Panc1 (cell line): ENCODE data around the gene SMC3. TPM values are rescaled to one million over a fixed set of nuclear protein-coding genes. Genes with fewer than 3 reads are reported as not detected.

Experiments
- ATAC-seq: fragments of 200-7000 bp; cut with Tn5 transposase; 2 replicates; pipeline ENCODE4 v1.9.1; 2020; ENCODE audit warnings: mild to moderate bottlenecking, moderate library complexity
- BruUV-seq: library from RNA; stranded (reverse); fragments of 400-500 nt; replicated peaks from 2 replicates; lab custom pipeline; 2021; lab: Mats Ljungman, UMichigan
- CTCF ChIA-PET: fragments of 300-600 bp; sonication (Branson Sonifier 250); formaldehyde crosslinking; loops from one replicate; lab custom pipeline; 2022; ENCODE audit warnings: antibody characterized with exemption; lab: Charles Lee
- POLR2A ChIA-PET: fragments of 300-600 bp; sonication (Branson Sonifier 250); formaldehyde crosslinking; loops from one replicate; lab custom pipeline; 2022; ENCODE audit warnings: antibody characterized with exemption; lab: Charles Lee
- DNase-seq: peaks from one replicate; pipeline ENCODE4 v3.0.0-alpha.2; 2010; ENCODE audit warnings: low read depth, low spot score
- H3K27ac ChIP-seq: 2 replicates; pipeline ENCODE4 v1.5.1; 2011; ENCODE audit warnings: mild to moderate bottlenecking, low read length, inconsistent platforms
- H3K27me3 ChIP-seq: fragments of 200-500 bp; sonication (Bioruptor generic); 2 replicates; pipeline ENCODE4 v1.6.0; 2014; ENCODE audit warnings: low read length, inconsistent platforms; ENCODE audit not compliant: control insufficient read depth, insufficient read depth
- H3K36me3 ChIP-seq: fragments of 200-500 bp; sonication (Bioruptor generic); 2 replicates; pipeline ENCODE4 v1.5.1; 2014; ENCODE audit warnings: inconsistent platforms, mild to moderate bottlenecking, low read length, moderate library complexity; ENCODE audit not compliant: control insufficient read depth, insufficient read depth
- H3K4me1 ChIP-seq: 2 replicates; pipeline ENCODE4 v1.5.1; 2011; ENCODE audit warnings: inconsistent platforms, mild to moderate bottlenecking, low read length, moderate library complexity; ENCODE audit not compliant: control insufficient read depth, insufficient read depth
- H3K4me3 ChIP-seq, 2 experiments: 2 replicates each; pipeline ENCODE4 v1.5.1; 2011 to 2012; ENCODE audit warnings: low read depth in 2 of 2, low read length in 2 of 2, mild to moderate bottlenecking in 2 of 2, inconsistent platforms in 1 of 2, moderate library complexity in 1 of 2
- H3K9me3 ChIP-seq: fragments of 200-500 bp; sonication (Bioruptor generic); 2 replicates; pipeline ENCODE4 v1.5.1; 2014; ENCODE audit warnings: low read depth, mild to moderate bottlenecking, inconsistent platforms, low read length, moderate library complexity; ENCODE audit not compliant: control insufficient read depth, insufficient read depth
- CTCF ChIP-seq: fragments of 450-650 bp; IDR thresholded peaks from 2 replicates; pipeline ENCODE4 v1.5.1; 2017; ENCODE audit warnings: mild to moderate bottlenecking
- POLR2AphosphoS5 ChIP-seq: IDR thresholded peaks from 2 replicates; pipeline ENCODE4 v1.6.1; 2012; ENCODE audit warnings: mild to moderate bottlenecking, low read depth, low read length, moderate library complexity
- REST ChIP-seq, 2 experiments: IDR thresholded peaks; 2 replicates each; pipeline ENCODE4 v1.6.1; 2011 to 2012; ENCODE audit warnings: low read depth in 2 of 2, control low read depth in 1 of 2, low read length in 1 of 2, mild to moderate bottlenecking in 1 of 2, moderate library complexity in 1 of 2; ENCODE audit not compliant: insufficient read depth in 1 of 2
- SIN3A ChIP-seq: IDR thresholded peaks from 2 replicates; pipeline ENCODE4 v1.6.1; 2012; ENCODE audit warnings: low read depth, mild to moderate bottlenecking, low read length, moderate library complexity, borderline replicate concordance; ENCODE audit not compliant: insufficient read depth
- TCF7L2 ChIP-seq: IDR thresholded peaks from 2 replicates; pipeline ENCODE4 v1.6.1; 2011; ENCODE audit warnings: mild to moderate bottlenecking, low read depth, low read length, inconsistent platforms
- in situ Hi-C: cut with HindIII; loops from 2 replicates; pipeline ENCODE4 v1.10.0; 2016; ENCODE audit warnings: low sequenced_read_pairs, low pct_unique_long_range_greater_than_20kb
- intact Hi-C: fragments of 100-400 bp; cut with micrococcal nuclease; formaldehyde crosslinking; loops from one replicate; pipeline ENCODE4 v1.10.0; 2022; ENCODE audit not compliant: unreplicated experiment
- total RNA-seq: library from RNA; stranded (reverse); gene quantifications from one replicate; pipeline ENCODE4 v1.2.1, GENCODE V29; 2021; ENCODE audit not compliant: unreplicated experiment

The SMC3 gene
- total RNA-seq, 1 experiment from 2014 or later, result 71.2 TPM

- H3K9me3 ChIP-seq, result no peaks in the 10 kb centered on the region
- in situ Hi-C loops, result no loop called here
- intact Hi-C loops, result loop anchor here (10.0 kb wide), 1 partner anchor 117 kb away; no protein-coding TSS in a partner anchor
- no peak overlapping the region for H3K4me3 ChIP-seq
- no TSS peak for BruUV-seq
- no peak overlapping the region for H3K27ac ChIP-seq
- no peaks in the 10 kb centered on the region; the same call in 1 of the 2 replicates for H3K27me3 ChIP-seq
- ChIA-PET POLR2A (no interaction called here), CTCF (no interaction called here)
- DNase-seq, result no peak
- H3K36me3 ChIP-seq, result no peaks in the 10 kb centered on the region
- TF ChIP-seq REST (IDR thresholded peaks at IDR 0.05; ENCODE audit: insufficient read depth in 1 of 2, low read depth in 2 of 2, low read length in 1 of 2), result no peak
- no peak for TF ChIP-seq POLR2AphosphoS5
- TF ChIP-seq TCF7L2, result no peak
- no peak for TF ChIP-seq CTCF
- TF ChIP-seq SIN3A, result no peak
- ATAC-seq, result no peak
- no peaks in the 10 kb centered on the region for H3K4me1 ChIP-seq
These were observed 50.1 kb downstream of the SMC3 start for GRCh38 chr10:110617425-110618229.

- BruUV-seq, result no TSS peak
- in situ Hi-C loops, result no loop called here
These were observed 50.7 kb downstream of the SMC3 start for GRCh38 chr10:110618230-110618610.

More at GRCh38 chr10:110618230-110618610, 50.7 kb downstream of the SMC3 start:
- Histone ChIP-seq H3K4me3 (no peak overlapping the region), H3K9me3 (no peaks in the 10 kb centered on the region), H3K4me1 (no peaks in the 10 kb centered on the region), H3K36me3 (no peaks in the 10 kb centered on the region), H3K27ac (no peak overlapping the region), H3K27me3 (no peaks in the 10 kb centered on the region; the same call in 1 of the 2 replicates)
- intact Hi-C loops, result loop anchor here (10.0 kb wide), 1 partner anchor 117 kb away; no protein-coding TSS in a partner anchor
- ChIA-PET POLR2A (no interaction called here), CTCF (no interaction called here)
- DNase-seq (no peak), ATAC-seq (no peak)
- TF ChIP-seq SIN3A, result no peak
- TF ChIP-seq TCF7L2, result no peak
- TF ChIP-seq REST (IDR thresholded peaks at IDR 0.05; ENCODE audit: insufficient read depth in 1 of 2, low read depth in 2 of 2, low read length in 1 of 2), result no peak
- TF ChIP-seq POLR2AphosphoS5, result no peak
- no peak for TF ChIP-seq CTCF
